ENCODE measurements around the gene PEG3. TPM values are rescaled to one million over a fixed set of nuclear protein-coding genes. Genes with fewer than 3 reads are reported as not detected.
A peak's percentile ranks its signal among the peaks of the same experiment; 100 is the strongest.

Gene PEG3
- total and polyA plus RNA-seq, 2 of the 13 experiments (the other 11 are each of a cell fraction or from before 2014, with no cell fraction given) = 217 to 394 TPM

DNA sequence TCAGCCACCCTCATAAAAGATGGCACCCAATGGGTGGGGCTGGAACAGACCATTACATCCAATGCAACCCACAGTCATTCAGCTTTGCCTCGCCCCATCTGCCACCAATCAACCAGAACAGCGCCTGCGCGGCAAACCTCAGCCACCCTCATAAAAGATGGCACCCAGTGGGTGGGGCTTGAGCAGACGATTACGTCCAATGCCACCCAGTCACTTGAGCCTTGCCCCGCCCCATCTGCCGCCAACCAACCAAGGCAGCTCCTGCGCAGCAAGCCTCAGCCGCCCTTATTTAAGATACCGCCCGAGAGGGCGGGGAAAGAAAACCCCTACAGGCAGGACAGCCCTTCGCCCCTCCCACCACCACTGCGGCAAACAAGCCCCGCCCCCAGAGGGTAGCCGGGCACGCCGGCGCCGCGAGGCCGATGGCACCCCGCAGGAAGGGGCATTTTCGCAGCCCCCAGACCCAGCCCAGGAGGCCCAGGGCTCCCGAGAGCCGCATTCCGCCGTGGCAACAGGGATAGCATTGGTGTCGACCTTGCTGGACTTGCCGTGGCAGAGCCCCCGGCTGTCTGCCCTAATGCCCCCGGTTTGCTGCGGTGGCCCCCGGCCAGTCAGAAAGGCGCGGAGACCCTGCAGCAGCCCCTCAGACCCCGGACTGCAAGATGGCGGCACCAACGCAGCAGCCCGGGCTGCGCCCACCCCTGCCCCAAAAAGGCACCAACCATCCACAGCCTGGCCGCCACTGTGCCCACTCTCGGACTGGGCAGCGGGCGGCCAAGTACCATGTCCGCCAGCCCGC lies 675 bp downstream of the PEG3 start (continued):
- TF ChIP-seq MBNL3 (CRISPR knock-in tag; conservative IDR thresholded peaks at IDR 0.05) (no peak), RAD21 (CRISPR knock-in tag; IDR thresholded peaks at IDR 0.05) (no peak; the same call in 1 of the 2 replicates), SAFB2 (CRISPR knock-in tag; IDR thresholded peaks at IDR 0.05; ENCODE audit: borderline replicate concordance, low read depth) (no peak), POLR2G (IDR thresholded peaks at IDR 0.05; ENCODE audit: low read depth, low read length) (peak; percentile 30; the same call in 1 of the 2 replicates), U2AF2 (IDR thresholded peaks at IDR 0.05; ENCODE audit: low read depth, low read length) (no peak), RBM22 (optimal IDR thresholded peaks at IDR 0.05; ENCODE audit: low read length) (no peak), SRSF9 (IDR thresholded peaks at IDR 0.05; ENCODE audit: borderline replicate concordance, insufficient read depth, low read depth, low read length, poor library complexity, severe bottlenecking) (no peak), DNMT1 (CRISPR knock-in tag; IDR thresholded peaks at IDR 0.05) (0 out of 2 replicates have a peak, but pooled peaks have one; percentile 44), NONO (IDR thresholded peaks at IDR 0.05) (no peak), NONO (CRISPR knock-in tag; conservative IDR thresholded peaks at IDR 0.05) (0 out of 2 replicates have a peak, but pooled peaks have one; percentile 0), ZNF703 (CRISPR knock-in tag; IDR thresholded peaks at IDR 0.05; ENCODE audit: borderline replicate concordance) (no peak), SP140L (CRISPR knock-in tag; IDR thresholded peaks at IDR 0.05; ENCODE audit: borderline replicate concordance) (no peak), MAFK (conservative IDR thresholded peaks at IDR 0.05 in 1 of 2, IDR thresholded peaks at IDR 0.05 in 1 of 2; ENCODE audit: low read length in 2 of 2) (no peak), ZNF333 (CRISPR knock-in tag; IDR thresholded peaks at IDR 0.05; ENCODE audit: borderline replicate concordance) (no peak), ZNF552 (CRISPR knock-in tag; IDR thresholded peaks at IDR 0.05; ENCODE audit: borderline replicate concordance) (no peak), ZNF432 (CRISPR knock-in tag; IDR thresholded peaks at IDR 0.05; ENCODE audit: borderline replicate concordance) (no peak), ZNF446 (CRISPR knock-in tag; IDR thresholded peaks at IDR 0.05) (no peak), ZNF468 (CRISPR knock-in tag; IDR thresholded peaks at IDR 0.05) (peak; percentile 44; the same call in 1 of the 2 replicates), ZFYVE20 (CRISPR knock-in tag; IDR thresholded peaks at IDR 0.05; ENCODE audit: borderline replicate concordance, low read depth) (no peak), WIZ (CRISPR knock-in tag; IDR thresholded peaks at IDR 0.05) (0 out of 2 replicates have a peak, but pooled peaks have one; percentile 64), ZNF572 (CRISPR knock-in tag; IDR thresholded peaks at IDR 0.05) (0 out of 2 replicates have a peak, but pooled peaks have one; percentile 32), ZNF230 (CRISPR knock-in tag; IDR thresholded peaks at IDR 0.05) (0 out of 2 replicates have a peak, but pooled peaks have one; percentile 54)
- TF ChIP-seq, protein P1, sequence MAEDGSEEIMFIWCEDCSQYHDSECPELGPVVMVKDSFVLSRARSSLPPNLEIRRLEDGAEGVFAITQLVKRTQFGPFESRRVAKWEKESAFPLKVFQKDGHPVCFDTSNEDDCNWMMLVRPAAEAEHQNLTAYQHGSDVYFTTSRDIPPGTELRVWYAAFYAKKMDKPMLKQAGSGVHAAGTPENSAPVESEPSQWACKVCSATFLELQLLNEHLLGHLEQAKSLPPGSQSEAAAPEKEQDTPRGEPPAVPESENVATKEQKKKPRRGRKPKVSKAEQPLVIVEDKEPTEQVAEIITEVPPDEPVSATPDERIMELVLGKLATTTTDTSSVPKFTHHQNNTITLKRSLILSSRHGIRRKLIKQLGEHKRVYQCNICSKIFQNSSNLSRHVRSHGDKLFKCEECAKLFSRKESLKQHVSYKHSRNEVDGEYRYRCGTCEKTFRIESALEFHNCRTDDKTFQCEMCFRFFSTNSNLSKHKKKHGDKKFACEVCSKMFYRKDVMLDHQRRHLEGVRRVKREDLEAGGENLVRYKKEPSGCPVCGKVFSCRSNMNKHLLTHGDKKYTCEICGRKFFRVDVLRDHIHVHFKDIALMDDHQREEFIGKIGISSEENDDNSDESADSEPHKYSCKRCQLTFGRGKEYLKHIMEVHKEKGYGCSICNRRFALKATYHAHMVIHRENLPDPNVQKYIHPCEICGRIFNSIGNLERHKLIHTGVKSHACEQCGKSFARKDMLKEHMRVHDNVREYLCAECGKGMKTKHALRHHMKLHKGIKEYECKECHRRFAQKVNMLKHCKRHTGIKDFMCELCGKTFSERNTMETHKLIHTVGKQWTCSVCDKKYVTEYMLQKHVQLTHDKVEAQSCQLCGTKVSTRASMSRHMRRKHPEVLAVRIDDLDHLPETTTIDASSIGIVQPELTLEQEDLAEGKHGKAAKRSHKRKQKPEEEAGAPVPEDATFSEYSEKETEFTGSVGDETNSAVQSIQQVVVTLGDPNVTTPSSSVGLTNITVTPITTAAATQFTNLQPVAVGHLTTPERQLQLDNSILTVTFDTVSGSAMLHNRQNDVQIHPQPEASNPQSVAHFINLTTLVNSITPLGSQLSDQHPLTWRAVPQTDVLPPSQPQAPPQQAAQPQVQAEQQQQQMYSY (CRISPR knock-in tag; IDR thresholded peaks at IDR 0.05) = no peak
- TF ChIP-seq, protein P2, sequence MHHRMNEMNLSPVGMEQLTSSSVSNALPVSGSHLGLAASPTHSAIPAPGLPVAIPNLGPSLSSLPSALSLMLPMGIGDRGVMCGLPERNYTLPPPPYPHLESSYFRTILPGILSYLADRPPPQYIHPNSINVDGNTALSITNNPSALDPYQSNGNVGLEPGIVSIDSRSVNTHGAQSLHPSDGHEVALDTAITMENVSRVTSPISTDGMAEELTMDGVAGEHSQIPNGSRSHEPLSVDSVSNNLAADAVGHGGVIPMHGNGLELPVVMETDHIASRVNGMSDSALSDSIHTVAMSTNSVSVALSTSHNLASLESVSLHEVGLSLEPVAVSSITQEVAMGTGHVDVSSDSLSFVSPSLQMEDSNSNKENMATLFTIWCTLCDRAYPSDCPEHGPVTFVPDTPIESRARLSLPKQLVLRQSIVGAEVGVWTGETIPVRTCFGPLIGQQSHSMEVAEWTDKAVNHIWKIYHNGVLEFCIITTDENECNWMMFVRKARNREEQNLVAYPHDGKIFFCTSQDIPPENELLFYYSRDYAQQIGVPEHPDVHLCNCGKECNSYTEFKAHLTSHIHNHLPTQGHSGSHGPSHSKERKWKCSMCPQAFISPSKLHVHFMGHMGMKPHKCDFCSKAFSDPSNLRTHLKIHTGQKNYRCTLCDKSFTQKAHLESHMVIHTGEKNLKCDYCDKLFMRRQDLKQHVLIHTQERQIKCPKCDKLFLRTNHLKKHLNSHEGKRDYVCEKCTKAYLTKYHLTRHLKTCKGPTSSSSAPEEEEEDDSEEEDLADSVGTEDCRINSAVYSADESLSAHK (CRISPR knock-in tag; IDR thresholded peaks at IDR 0.05; ENCODE audit: borderline replicate concordance) = no peak

All from HepG2 (cell line).